Small intestine (tissue), 7 donors: ENCODE results near the gene TBC1D20. TPM values are rescaled to one million over a fixed set of nuclear protein-coding genes. Genes with fewer than 3 reads are reported as not detected.
"Not testable (repeated sequence)": the region's sequence is repeated elsewhere in the genome, so short reads cannot be mapped to it uniquely, and the experiment has no call there.

Source experiments
- DNase-seq, 2 donors: peaks; one replicate each; pipeline versions ENCODE4 v3.0.0 to v3.0.0-alpha.2; 2013
- FAIRE-seq: peaks from 2 replicates; lab custom pipeline; 2012; peaks lifted over from hg19 to GRCh38; lab: Jason Lieb, UNC
- H3K27ac ChIP-seq, 3 donors: one replicate each; pipeline ENCODE4 v1.5.1; 2013; ENCODE audit warnings: low read length in 2 of 3, mild to moderate bottlenecking in 2 of 3, control low read depth in 1 of 3, inconsistent platforms in 1 of 3, low read depth in 1 of 3, moderate library complexity in 1 of 3
- H3K27me3 ChIP-seq, 3 donors: one replicate each; pipeline ENCODE4 v1.6.1; 2013; ENCODE audit warnings: low read length in 3 of 3, inconsistent platforms in 1 of 3; ENCODE audit not compliant: control insufficient read depth in 3 of 3, insufficient read depth in 3 of 3
- H3K36me3 ChIP-seq, 3 donors: one replicate each; pipeline ENCODE4 v1.6.1; 2013; ENCODE audit warnings: low read length in 3 of 3, inconsistent platforms in 1 of 3, low read depth in 1 of 3, mild to moderate bottlenecking in 1 of 3, moderate library complexity in 1 of 3; ENCODE audit not compliant: control insufficient read depth in 3 of 3, insufficient read depth in 2 of 3
- H3K4me1 ChIP-seq, 3 donors: one replicate each; pipeline ENCODE4 v1.6.1; 2013; ENCODE audit warnings: low read length in 2 of 3, inconsistent platforms in 1 of 3, low read depth in 1 of 3, mild to moderate bottlenecking in 1 of 3, moderate library complexity in 1 of 3; ENCODE audit not compliant: control insufficient read depth in 3 of 3, insufficient read depth in 2 of 3
- H3K4me3 ChIP-seq, 3 donors: one replicate each; pipeline ENCODE4 v1.5.1; 2013; ENCODE audit warnings: low read length in 3 of 3, control low read depth in 1 of 3, inconsistent platforms in 1 of 3, low read depth in 1 of 3, mild to moderate bottlenecking in 1 of 3, moderate library complexity in 1 of 3
- H3K9me3 ChIP-seq, 2 donors: one replicate each; pipeline ENCODE4 v1.6.1; 2013; ENCODE audit warnings: low read depth in 1 of 2, low read length in 1 of 2; ENCODE audit not compliant: control insufficient read depth in 2 of 2, insufficient read depth in 1 of 2
- WGBS, 3 donors: extraction: QIAGEN DNeasy Blood & Tissue Kit; methylation state at CpG; one replicate each; pipeline ENCODE4 v1.1.7; 2013; 5-methylcytosine and 5-hydroxymethylcytosine counted together
- polyA plus RNA-seq, 4 donors: library from polyadenylated mRNA; stranded (reverse) in 3 of 4; unstranded in 1 of 4; fragments of 200-250 nt in 3 of 4; fragments of 120-200 nt in 1 of 4; gene quantifications; one replicate each; pipeline versions ENCODE4 v1.2.1 to v1.2.3, GENCODE V29; 2013
- donor health status: healthy with polysubstance abuse.
- donor health status: control.
- donor health status: control.
- donor health status: Bipolar disorder and iron deficiency.
- donor health status: healthy.

The TBC1D20 gene
- polyA plus RNA-seq, 4 donors = 13.1 to 28.7 (median 14.8) TPM

DNA sequence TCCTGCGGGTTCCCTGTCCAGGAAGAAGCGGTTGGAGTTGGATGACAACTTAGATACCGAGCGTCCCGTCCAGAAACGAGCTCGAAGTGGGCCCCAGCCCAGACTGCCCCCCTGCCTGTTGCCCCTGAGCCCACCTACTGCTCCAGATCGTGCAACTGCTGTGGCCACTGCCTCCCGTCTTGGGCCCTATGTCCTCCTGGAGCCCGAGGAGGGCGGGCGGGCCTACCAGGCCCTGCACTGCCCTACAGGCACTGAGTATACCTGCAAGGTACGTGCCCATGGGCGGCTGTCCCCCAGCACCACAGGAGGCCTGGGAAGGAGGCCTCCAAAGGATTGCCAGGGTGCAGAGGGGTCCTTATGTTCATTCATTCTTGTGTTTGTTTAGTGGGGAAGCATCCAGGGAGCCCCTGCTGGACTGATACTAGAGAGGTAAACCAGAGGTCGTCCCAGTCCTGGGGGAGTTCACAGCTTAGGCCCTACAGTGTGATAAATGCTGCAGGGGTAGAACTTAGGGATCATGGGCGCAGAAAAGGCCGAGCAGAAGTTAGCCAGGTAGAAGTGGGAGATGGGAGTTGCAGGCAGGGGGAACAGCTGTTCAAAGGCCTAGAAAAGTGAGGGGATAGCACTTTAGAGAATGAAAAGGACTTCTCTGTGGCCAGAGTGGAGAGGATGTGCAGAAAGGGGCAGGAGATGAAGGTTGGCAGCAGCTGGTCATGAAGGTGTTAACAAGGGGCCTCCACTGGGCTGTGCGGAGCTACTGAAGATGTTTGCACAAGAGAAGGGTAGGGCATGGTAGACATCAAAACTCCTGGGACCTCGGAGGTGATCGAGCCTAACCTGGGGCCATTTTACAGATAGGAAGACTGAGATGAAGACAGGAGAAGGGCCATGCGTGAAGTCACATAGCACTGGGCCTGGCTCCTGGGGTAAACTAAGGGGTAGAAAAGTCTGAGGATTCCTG is 74.0 kb downstream of the TBC1D20 start:
- FAIRE-seq (no peak), DNase-seq (no peak)
- Histone ChIP-seq H3K4me1 (no peaks in the 10 kb centered on the region), H3K9me3 (no peaks in the 10 kb centered on the region), H3K27me3 (peaks cover 0 to 3% (median 0%) of the 10 kb centered on the region in 3 donors), H3K4me3 (no peak overlapping the region), H3K36me3 (peaks cover 0 to 15% (median 15%) of the 10 kb centered on the region in 3 donors), H3K27ac (no peak overlapping the region)
- WGBS, 3 donors = 82 to 90% (median 86%) methylated on average over 21 of the region's 21 CpGs

GRCh38 chr20:387520-387919 is 74.8 kb downstream of the TBC1D20 start:
- Histone ChIP-seq H3K4me3 (no peak overlapping the region), H3K27ac (no peak overlapping the region), H3K27me3 (peaks cover 0 to 9% (median 0%) of the 10 kb centered on the region in 3 donors), H3K36me3 (peaks cover 0 to 15% (median 12%) of the 10 kb centered on the region in 3 donors), H3K9me3 (no peaks in the 10 kb centered on the region), H3K4me1 (no peaks in the 10 kb centered on the region)
- no peak for FAIRE-seq
- DNase-seq = no peak
- 92 to 96% (median 92%) methylated on average over 3 of the region's 3 CpGs for WGBS, 3 donors

- Histone ChIP-seq H3K27me3 (peaks cover 0 to 18% (median 0%) of the 10 kb centered on the region in 3 donors), H3K36me3 (peaks cover 0 to 15% (median 10%) of the 10 kb centered on the region in 3 donors)
- H3K4me1 ChIP-seq, DNase-seq, H3K9me3 ChIP-seq, H3K4me3 ChIP-seq, H3K27ac ChIP-seq, FAIRE-seq: not testable (repeated sequence)
- WGBS, 3 donors = 93 to 96% (median 95%) methylated on average over 8 of the region's 8 CpGs
These were observed 75.7 kb downstream of the TBC1D20 start for GRCh38 chr20:386634-387033.

Other genes starting within 250 kb of the TBC1D20 start
- gene DEFB129, start 235.3 kb downstream of the TBC1D20 start, polyA plus RNA-seq = not detected
- gene DEFB132, start 204.8 kb downstream of the TBC1D20 start, polyA plus RNA-seq = under 1 TPM in 1 of 4 donors, not detected in 3; 0.03 TPM
- gene C20orf96, start 171.8 kb downstream of the TBC1D20 start, polyA plus RNA-seq = 1 to 10 TPM; 3.5 to 8.7 (median 6.7) TPM
- 10 to 100 TPM in 3 of 4 donors, 1 to 10 TPM in 1; 8.9 to 27.0 (median 12.3) TPM for gene ZCCHC3, start 165.0 kb downstream of the TBC1D20 start, polyA plus RNA-seq
- gene SOX12, start 137.0 kb downstream of the TBC1D20 start, polyA plus RNA-seq = 1 to 10 TPM in 3 of 4 donors, under 1 TPM in 1; 0.81 to 9.7 (median 2.0) TPM
- gene NRSN2, start 115.4 kb downstream of the TBC1D20 start, polyA plus RNA-seq = 10 to 100 TPM in 2 of 4 donors, 1 to 10 TPM in 1, under 1 TPM in 1; 0.67 to 15.4 (median 9.6) TPM
- gene TRIB3, start 81.8 kb downstream of the TBC1D20 start, polyA plus RNA-seq = 10 to 100 TPM in 1 of 4 donors, 1 to 10 TPM in 3; 1.2 to 41.7 (median 3.2) TPM
- 100 to 1,000 TPM in 3 of 4 donors, 10 to 100 TPM in 1; 74.8 to 176 (median 158) TPM for gene RBCK1, start 54.2 kb downstream of the TBC1D20 start, polyA plus RNA-seq
- 100 to 1,000 TPM in 1 of 4 donors, 10 to 100 TPM in 3; 24.0 to 107 (median 33.8) TPM for gene CSNK2A1, start 81.3 kb upstream of the TBC1D20 start, polyA plus RNA-seq
- gene TCF15, start 147.8 kb upstream of the TBC1D20 start, polyA plus RNA-seq = under 1 TPM in 2 of 4 donors, not detected in 2; 0.21 to 0.37 TPM
- 10 to 100 TPM in 3 of 4 donors, 1 to 10 TPM in 1; 9.5 to 33.2 (median 30.9) TPM for gene SRXN1, start 190.7 kb upstream of the TBC1D20 start, polyA plus RNA-seq
- not detected for gene SCRT2, start 213.3 kb upstream of the TBC1D20 start, polyA plus RNA-seq